Stimulated activated naive CD8-positive, alpha-beta T cell treated with anti-CD3 and anti-CD28 coated beads, Interleukin-15, Interleukin-2, amounts not matched to agents 100 ng/mL and 50 ng/mL, for 24 hours (primary cell): ENCODE measurements around the gene DENND6A.
"Not testable (repeated sequence)": the region's sequence is repeated elsewhere in the genome, so short reads cannot be mapped to it uniquely, and the experiment has no call there.

Source experiments
- H3K27ac Mint-ChIP-seq: one replicate; pipeline ENCODE4 v1.8.0; 2021; ENCODE audit warnings: mild to moderate bottlenecking, mixed read lengths
- H3K27me3 Mint-ChIP-seq: one replicate; pipeline ENCODE4 v1.8.0; 2021; ENCODE audit warnings: mixed read lengths
- H3K36me3 Mint-ChIP-seq: one replicate; pipeline ENCODE4 v1.8.0; 2021; ENCODE audit warnings: low read depth, mixed read lengths
- H3K4me1 Mint-ChIP-seq: one replicate; pipeline ENCODE4 v1.8.0; 2021; ENCODE audit warnings: low read depth, mixed read lengths
- H3K4me3 Mint-ChIP-seq: one replicate; pipeline ENCODE4 v1.8.0; 2021; ENCODE audit warnings: mild to moderate bottlenecking, mixed read lengths
- H3K9me3 Mint-ChIP-seq: one replicate; pipeline ENCODE4 v1.8.0; 2021; ENCODE audit warnings: mixed read lengths

The DENND6A gene

DNA sequence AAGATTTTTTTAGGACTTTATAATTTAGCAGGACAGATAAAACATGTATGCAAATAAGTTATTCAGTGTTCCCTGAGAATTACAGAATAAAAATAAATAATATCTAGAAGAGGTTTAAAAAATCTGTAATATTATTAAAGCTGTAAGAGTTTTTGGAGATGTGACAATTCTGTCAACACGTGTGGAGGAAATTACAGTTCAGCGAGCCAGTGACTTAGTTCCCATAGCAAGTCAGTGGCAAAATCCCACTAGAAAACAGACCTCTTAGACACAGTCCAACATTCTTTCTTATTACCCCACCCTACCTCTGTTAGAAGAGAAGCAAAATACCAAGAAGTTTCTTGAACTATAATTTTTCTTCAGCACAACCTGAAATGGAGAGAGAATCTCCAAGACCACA is 16.2 kb upstream of the DENND6A start:
- Mint-ChIP-seq H3K27me3 (no peaks in the 10 kb centered on the region), H3K4me1 (no peaks in the 10 kb centered on the region), H3K4me3 (no peak overlapping the region), H3K36me3 (no peaks in the 10 kb centered on the region), H3K27ac (no peak overlapping the region), H3K9me3 (no peaks in the 10 kb centered on the region)

DNA sequence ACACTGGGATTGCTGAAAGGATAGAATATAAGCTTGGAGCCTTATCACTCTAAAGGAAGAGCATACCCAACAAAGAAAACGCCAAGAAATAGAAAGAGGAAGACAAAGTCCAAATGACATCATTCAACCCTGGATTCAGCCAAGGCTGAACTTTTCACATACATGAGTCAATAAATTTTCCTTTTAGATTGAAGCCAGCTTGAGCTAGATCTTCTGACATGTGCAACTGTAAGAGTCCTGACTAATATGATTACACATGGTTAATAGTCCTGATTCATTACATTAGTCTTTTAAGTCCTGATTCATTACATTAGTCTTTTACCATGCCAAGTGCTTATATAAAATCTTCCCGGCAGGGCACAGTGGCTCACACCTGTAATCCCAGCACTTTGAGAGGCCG is 13.6 kb upstream of the DENND6A start:
- H3K27me3 Mint-ChIP-seq = no peaks in the 10 kb centered on the region
- no peak overlapping the region for H3K4me3 Mint-ChIP-seq
- H3K27ac Mint-ChIP-seq = no peak overlapping the region
- H3K36me3 Mint-ChIP-seq = no peaks in the 10 kb centered on the region
- H3K9me3 Mint-ChIP-seq = no peaks in the 10 kb centered on the region
- no peaks in the 10 kb centered on the region for H3K4me1 Mint-ChIP-seq

DNA sequence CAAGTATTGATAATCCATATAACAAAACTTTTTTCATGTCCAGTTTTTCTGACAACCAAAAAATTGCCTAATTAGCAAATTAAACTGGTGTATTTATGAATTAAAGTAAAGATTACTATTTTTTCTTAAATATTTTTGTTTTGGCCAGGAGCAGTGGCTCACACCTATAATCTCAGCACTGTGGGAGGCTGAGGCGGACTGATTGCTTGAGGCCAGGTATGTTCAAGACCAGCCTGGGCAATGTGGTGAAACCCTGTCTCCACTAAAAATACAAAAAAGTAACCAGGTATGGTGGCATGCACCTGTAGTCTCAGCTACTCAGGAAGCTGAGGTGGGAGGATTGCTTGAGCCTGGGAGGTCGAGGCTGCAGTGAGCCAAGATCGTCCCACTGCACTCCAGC is 12.5 kb upstream of the DENND6A start:
- not testable (repeated sequence) for H3K36me3 Mint-ChIP-seq, H3K9me3 Mint-ChIP-seq, H3K27me3 Mint-ChIP-seq, H3K4me1 Mint-ChIP-seq, H3K4me3 Mint-ChIP-seq, H3K27ac Mint-ChIP-seq

DNA sequence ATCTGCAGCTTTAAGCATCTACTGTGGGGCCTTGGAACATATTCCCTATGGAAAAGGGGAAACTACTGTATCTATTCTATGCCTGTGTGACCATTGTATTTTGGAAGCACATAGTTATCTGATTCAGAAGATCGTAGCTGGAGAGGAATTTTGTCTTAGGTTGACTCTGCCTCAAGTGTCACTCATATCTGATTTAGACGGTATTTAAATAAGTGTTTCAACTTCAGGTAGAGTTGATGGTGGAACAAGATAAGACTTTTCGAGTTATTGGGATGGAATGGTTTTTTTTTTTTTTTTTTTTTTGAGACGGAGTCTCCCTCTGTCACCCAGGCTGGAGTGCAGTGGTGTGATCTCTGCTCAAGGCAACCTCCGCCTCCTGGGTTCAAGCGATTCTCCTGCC is 8.9 kb upstream of the DENND6A start:
- Mint-ChIP-seq H3K27me3 (no peaks in the 10 kb centered on the region), H3K9me3 (no peaks in the 10 kb centered on the region), H3K27ac (no peak overlapping the region), H3K36me3 (no peaks in the 10 kb centered on the region), H3K4me1 (no peaks in the 10 kb centered on the region), H3K4me3 (no peak overlapping the region)

DNA sequence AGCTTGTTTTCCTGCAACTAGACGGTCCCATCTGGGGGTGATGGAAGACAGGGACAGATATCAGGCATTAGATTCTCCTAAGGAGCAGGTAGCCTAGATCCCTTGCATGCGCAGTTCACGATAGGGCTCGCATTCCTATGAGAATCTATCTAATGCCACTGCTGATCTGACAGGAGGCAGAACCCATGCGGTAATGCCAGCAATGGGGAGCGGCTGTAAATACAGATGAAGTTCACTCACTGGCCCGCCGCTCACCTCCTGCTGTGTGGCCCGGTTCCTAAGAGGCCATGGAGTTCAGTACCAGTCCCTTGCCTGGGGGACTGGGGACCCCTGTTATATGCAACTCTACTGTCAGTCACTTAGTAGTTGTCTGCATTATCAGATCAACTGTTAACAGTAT is 7.9 kb upstream of the DENND6A start:
- H3K4me1 Mint-ChIP-seq = no peaks in the 10 kb centered on the region
- H3K27me3 Mint-ChIP-seq = no peaks in the 10 kb centered on the region
- no peaks in the 10 kb centered on the region for H3K36me3 Mint-ChIP-seq
- H3K27ac Mint-ChIP-seq = no peak overlapping the region
- no peak overlapping the region for H3K4me3 Mint-ChIP-seq
- no peaks in the 10 kb centered on the region for H3K9me3 Mint-ChIP-seq

DNA sequence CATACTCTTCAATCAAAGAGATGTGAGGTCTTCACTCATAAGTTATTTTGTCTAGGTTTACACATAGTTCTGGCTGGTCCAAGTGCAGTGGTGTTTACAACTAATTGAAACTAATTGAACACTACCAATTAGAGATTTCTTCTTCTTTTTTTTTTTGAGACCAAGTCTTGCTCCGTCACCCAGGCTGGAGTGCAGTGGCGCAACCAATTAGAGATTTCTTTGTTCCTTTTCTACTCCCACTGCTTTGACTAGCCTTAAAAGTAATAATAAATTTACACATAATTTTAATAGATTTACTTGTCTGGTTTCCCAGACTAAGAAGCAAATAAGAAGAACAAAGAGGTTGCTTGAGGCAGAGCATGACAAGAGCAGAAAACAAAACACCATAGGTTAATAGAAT is 6.7 kb upstream of the DENND6A start:
- no peaks in the 10 kb centered on the region for H3K4me1 Mint-ChIP-seq
- no peaks in the 10 kb centered on the region for H3K9me3 Mint-ChIP-seq
- no peak overlapping the region for H3K27ac Mint-ChIP-seq
- no peak overlapping the region for H3K4me3 Mint-ChIP-seq
- H3K27me3 Mint-ChIP-seq = no peaks in the 10 kb centered on the region
- H3K36me3 Mint-ChIP-seq = no peaks in the 10 kb centered on the region

DNA sequence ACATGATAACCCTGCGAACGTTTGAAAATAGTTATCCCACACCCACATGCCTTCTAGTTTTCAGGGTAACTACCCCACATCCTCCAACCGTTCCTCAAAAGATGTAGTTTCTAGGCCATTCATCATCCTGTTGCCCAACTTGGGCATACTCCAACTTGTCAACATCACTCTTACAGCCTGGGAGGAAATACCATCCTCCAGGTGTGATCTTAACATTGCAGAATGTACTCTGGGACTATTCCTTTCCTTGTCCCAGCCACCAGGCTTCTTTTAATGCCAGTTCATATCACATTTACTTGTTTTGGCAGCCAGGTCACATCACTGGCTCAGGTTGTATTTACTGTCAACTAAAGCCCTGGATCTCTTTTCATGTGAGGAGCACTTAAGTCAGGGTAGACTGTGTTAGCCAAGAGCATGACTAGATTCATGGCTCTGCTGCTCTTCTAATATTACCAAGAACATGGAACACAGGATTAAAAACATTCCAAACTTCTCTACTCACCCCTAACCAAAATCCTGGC is 4.0 kb upstream of the DENND6A start:
- Mint-ChIP-seq H3K9me3 (no peaks in the 10 kb centered on the region), H3K27me3 (no peaks in the 10 kb centered on the region), H3K36me3 (no peaks in the 10 kb centered on the region), H3K4me3 (no peak overlapping the region), H3K27ac (no peak overlapping the region), H3K4me1 (no peaks in the 10 kb centered on the region)

DNA sequence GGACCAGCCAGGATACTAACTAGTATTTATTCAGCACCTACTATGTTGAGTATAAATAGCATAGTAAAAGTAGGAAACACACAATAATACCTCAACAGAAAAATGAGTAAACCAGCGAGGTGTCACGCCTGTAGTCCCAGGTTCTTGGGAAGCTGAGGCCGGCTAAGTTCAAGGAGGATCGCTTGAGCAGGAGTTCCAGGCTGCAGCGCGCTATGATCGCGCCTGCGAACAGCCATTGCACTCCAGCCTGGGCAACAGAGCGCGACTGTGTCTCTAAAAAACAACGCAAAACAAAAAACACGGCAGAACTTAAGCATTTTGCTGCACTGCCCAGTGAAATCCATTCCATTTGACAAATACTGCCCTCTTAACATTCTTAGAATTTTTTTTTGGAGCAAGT is 1.3 kb upstream of the DENND6A start:
- Mint-ChIP-seq H3K9me3 (no peaks in the 10 kb centered on the region), H3K27ac (no peak overlapping the region), H3K36me3 (peaks cover 10% of the 10 kb centered on the region), H3K4me3 (peak overlapping the region; percentile 1), H3K4me1 (peaks cover 24% of the 10 kb centered on the region), H3K27me3 (no peaks in the 10 kb centered on the region)

DNA sequence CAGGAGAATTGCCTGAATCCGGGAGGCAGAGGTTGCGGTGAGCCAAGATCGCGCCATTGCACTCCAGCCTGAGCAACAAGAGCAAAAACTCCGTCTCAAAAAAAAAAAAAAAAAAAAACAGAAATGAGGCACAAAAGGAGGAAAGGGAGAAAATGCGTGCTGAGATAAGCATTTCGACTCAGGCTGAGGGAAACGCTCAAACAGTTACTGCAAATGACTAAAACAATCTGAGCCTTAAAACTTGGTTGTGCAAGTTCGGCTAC is 813 bp downstream of the DENND6A start:
- Mint-ChIP-seq H3K4me3 (peak overlapping the region; percentile 92), H3K27ac (peak overlapping the region; percentile 95), H3K4me1 (peaks cover 42% of the 10 kb centered on the region), H3K36me3 (peaks cover 13% of the 10 kb centered on the region)
- H3K27me3 Mint-ChIP-seq, H3K9me3 Mint-ChIP-seq: not testable (repeated sequence)

DNA sequence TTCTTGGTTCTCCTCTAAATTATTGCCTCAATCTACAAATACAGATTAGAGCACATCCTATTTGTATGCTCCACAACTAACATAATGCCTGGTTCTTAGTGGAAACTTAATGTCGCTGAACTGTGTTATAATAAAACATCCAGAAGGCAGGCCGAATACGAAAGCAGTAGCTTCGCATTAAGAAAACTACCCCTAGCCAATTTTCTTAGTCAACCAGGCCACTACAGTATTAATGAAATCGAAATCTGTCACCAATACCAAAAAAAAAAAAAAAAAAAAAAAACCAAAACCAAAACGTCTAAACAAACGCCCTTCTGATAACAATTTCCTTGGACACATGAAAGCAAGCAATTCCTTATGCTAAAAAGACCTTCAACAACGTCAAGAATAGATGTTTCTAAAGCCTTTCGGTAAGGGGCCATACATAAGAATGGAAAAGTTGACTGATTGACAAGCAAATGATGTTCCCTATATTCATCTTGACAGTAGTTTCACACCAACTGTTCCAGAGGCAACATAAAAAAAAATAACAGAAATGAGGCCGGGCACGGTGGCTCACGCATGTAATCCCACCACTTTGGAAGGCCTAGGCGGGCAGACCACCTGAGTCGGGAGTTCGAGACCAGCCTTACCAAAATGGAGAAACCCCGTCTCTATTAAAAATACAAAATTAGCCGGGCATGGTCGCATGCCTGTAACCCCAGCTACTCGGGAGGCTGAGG is 1.3 kb downstream of the DENND6A start:
- Mint-ChIP-seq H3K4me1 (peaks cover 47% of the 10 kb centered on the region), H3K9me3 (no peaks in the 10 kb centered on the region), H3K4me3 (peak overlapping the region; percentile 92), H3K27me3 (no peaks in the 10 kb centered on the region), H3K36me3 (peaks cover 15% of the 10 kb centered on the region), H3K27ac (peak overlapping the region; percentile 95)

DNA sequence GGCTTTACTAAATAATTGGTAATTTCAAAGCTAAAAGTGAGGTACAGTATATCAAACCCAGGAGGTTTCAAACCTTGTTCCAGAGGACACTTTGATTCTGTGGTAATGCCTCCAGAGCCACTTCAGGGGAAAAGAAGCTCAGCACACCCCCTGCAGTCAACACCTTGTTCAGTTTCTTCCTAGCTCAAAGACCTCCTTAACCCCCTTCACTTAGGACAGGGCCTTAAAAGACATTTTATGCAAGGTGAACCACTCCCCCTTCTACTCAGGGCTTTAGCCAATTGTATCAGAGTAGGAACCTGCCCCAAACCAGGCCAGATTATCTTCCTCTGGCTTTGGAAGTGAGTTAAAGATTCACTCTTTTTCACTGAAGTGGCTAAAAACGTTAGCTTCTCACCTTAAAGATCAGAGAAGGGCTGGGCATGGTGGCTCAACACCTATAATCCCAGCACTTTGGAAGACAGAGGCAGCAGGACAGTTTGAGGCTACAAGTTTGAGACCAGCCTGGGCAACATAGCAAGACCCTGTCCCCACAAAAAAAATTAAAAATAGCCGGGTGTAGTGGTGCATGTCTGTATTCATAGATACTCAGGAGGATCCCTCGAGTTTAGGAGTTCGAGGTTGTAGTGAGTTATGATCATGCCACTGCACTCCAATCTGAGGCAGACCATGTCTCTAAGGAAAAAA is 3.4 kb downstream of the DENND6A start:
- peak overlapping the region; percentile 5 for H3K4me3 Mint-ChIP-seq
- no peak overlapping the region for H3K27ac Mint-ChIP-seq
- peaks cover 18% of the 10 kb centered on the region for H3K36me3 Mint-ChIP-seq
- peaks cover 58% of the 10 kb centered on the region for H3K4me1 Mint-ChIP-seq
- no peaks in the 10 kb centered on the region for H3K27me3 Mint-ChIP-seq
- no peaks in the 10 kb centered on the region for H3K9me3 Mint-ChIP-seq

DNA sequence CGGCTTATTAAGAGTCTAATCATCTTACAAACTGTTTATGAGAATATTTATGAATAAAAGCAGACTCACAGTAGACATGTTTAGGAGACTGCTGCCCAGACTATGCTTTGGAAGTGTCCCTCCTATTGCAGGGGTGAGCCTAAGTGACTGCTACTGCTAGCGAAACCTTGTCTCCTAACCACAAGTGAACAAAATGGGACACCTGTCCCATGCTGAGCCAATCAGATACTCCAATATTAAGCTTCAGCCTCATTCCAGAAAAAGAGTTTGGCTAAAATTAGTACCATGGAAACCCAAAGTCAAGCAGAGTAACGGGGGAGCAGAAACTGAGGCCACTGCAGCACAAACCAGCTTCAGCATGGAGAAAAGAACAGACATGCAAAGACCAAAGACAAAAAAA is 4.6 kb downstream of the DENND6A start:
- Mint-ChIP-seq H3K4me1 (peaks cover 62% of the 10 kb centered on the region), H3K27ac (no peak overlapping the region), H3K4me3 (no peak overlapping the region), H3K36me3 (peaks cover 18% of the 10 kb centered on the region), H3K9me3 (no peaks in the 10 kb centered on the region), H3K27me3 (no peaks in the 10 kb centered on the region)

DNA sequence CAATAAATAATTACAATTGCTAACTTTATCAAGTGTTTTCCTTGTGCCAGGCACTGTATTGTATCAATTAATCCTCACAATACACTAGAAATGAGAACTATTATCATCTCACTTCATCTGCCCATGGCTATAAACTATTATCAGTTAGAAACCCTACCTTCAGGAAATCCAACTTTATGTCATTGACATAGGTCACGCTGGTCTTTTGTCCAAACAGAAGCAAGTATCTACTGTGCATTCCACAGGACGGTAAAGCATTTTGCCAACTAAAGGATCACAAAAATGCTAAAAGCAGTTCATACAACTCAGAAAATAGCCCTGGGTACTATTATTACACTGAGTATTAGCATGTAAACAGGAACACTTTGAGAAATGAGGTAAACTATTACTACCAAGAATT is 9.6 kb downstream of the DENND6A start:
- peaks cover 36% of the 10 kb centered on the region for H3K36me3 Mint-ChIP-seq
- H3K4me1 Mint-ChIP-seq = peaks cover 69% of the 10 kb centered on the region
- H3K27me3 Mint-ChIP-seq = no peaks in the 10 kb centered on the region
- no peak overlapping the region for H3K4me3 Mint-ChIP-seq
- H3K27ac Mint-ChIP-seq = no peak overlapping the region
- no peaks in the 10 kb centered on the region for H3K9me3 Mint-ChIP-seq

DNA sequence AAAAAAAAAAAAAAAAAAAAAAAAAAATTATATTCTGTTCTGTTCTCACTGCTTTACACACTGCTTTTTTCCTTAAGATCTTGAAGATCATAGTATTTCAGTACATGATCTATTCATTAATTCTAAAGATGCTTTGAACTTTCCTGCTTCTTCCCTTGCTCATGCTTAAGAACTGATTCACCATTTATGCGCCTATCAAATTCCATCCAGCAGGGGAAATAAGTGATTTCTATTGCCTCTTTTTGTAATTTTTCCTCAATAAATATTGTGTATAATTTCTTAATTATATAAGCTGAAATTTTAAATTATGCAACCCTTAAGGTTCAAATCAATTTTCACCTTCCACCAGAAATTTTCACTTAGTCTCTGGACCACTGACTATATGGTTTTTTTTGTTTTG is 10.6 kb downstream of the DENND6A start:
- Mint-ChIP-seq H3K27ac (no peak overlapping the region), H3K4me3 (no peak overlapping the region), H3K9me3 (no peaks in the 10 kb centered on the region), H3K4me1 (peaks cover 67% of the 10 kb centered on the region), H3K27me3 (no peaks in the 10 kb centered on the region), H3K36me3 (peaks cover 43% of the 10 kb centered on the region)

DNA sequence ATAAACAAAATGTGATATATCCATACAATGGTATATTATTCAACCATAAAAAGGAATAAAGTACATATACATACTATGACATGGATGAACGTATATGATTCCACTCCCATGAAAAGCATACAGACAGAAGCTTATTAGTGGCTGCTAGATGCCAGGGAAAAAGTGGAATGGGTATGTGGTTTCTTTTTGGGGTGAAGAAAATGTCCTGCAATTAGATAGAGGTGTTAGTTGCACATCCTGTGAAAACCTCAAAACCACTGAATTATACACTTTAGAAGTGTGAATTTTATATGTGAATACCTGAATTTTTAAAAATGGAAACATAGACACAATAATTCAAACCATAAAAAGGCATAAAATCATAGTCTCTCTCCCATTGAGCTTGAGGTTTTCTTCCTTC is 11.2 kb downstream of the DENND6A start:
- Mint-ChIP-seq H3K4me1 (peaks cover 64% of the 10 kb centered on the region), H3K4me3 (no peak overlapping the region), H3K9me3 (no peaks in the 10 kb centered on the region), H3K27ac (no peak overlapping the region), H3K36me3 (peaks cover 44% of the 10 kb centered on the region), H3K27me3 (no peaks in the 10 kb centered on the region)

DNA sequence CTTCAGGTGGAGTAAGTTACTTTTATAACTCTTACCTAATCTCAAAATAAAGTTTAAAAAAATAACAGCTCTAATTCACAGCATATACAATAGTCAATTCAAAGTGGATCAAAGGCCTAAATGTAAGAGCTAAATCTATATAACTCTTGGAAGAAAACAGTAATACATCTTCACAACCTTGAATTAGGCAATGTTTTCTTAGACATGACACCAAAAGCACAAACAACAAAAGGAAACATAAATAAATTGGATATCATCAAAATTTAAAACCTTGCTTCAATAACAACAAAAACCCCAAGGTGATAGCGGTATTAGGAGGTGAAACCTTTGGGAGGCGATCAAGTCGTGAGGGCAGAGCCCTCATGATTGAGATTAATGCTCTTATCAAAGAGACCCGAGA is 12.8 kb downstream of the DENND6A start:
- no peaks in the 10 kb centered on the region for H3K9me3 Mint-ChIP-seq
- H3K27me3 Mint-ChIP-seq = no peaks in the 10 kb centered on the region
- H3K36me3 Mint-ChIP-seq = peaks cover 44% of the 10 kb centered on the region
- H3K27ac Mint-ChIP-seq = no peak overlapping the region
- no peak overlapping the region for H3K4me3 Mint-ChIP-seq
- peaks cover 62% of the 10 kb centered on the region for H3K4me1 Mint-ChIP-seq
